SU-DHL-6 (cell line): ENCODE measurements around the gene LAMTOR5.

Experiments used
- EZH2phosphoT487 ChIP-seq: fragments of 200-600 bp; sonication (generic), shearing (Covaris generic); conservative IDR thresholded peaks from 2 replicates; pipeline ENCODE4 v1.6.1; 2018; ENCODE audit warnings: mild to moderate bottlenecking, antibody characterized with exemption, low read length, moderate library complexity, mixed read lengths
- TF ChIP-seq, protein P1 (sequence below): fragments of 200-600 bp; sonication (generic); IDR thresholded peaks from one replicate; pipeline ENCODE4 v1.5.1; 2017; ENCODE audit warnings: antibody characterized with exemption, mild to moderate bottlenecking, low read length, moderate library complexity; ENCODE audit not compliant: insufficient read depth, poor library complexity, severe bottlenecking

DNA sequence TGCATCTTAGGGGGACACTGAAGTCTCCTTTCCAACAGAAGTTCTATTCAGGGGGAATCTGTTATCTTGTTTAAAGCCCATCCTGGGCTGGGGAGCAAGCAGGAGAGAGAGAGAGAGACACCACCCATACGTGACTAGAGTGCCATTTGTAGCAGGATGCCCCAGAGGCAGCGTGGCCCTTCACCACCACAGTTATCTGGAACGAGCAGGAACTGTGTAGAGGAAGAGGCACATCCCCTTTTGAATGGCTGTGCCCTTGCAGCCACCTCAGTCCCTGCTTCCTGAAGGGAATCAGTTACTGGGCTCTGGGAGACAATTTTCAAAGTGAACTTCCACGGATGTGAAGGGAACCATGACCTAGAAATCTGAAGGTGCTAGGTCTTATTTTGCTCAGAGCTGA is 19.4 kb upstream of the LAMTOR5 start:
- TF ChIP-seq, protein P1, sequence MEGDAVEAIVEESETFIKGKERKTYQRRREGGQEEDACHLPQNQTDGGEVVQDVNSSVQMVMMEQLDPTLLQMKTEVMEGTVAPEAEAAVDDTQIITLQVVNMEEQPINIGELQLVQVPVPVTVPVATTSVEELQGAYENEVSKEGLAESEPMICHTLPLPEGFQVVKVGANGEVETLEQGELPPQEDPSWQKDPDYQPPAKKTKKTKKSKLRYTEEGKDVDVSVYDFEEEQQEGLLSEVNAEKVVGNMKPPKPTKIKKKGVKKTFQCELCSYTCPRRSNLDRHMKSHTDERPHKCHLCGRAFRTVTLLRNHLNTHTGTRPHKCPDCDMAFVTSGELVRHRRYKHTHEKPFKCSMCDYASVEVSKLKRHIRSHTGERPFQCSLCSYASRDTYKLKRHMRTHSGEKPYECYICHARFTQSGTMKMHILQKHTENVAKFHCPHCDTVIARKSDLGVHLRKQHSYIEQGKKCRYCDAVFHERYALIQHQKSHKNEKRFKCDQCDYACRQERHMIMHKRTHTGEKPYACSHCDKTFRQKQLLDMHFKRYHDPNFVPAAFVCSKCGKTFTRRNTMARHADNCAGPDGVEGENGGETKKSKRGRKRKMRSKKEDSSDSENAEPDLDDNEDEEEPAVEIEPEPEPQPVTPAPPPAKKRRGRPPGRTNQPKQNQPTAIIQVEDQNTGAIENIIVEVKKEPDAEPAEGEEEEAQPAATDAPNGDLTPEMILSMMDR: no peak
- TF ChIP-seq EZH2phosphoT487: no peak
